ENCODE data around the gene SPTBN5. TPM values are rescaled to one million over a fixed set of nuclear protein-coding genes. Genes with fewer than 3 reads are reported as not detected.

Gene SPTBN5
- total RNA-seq, 1 donor from 2014 or later: 0.17 TPM

DNA sequence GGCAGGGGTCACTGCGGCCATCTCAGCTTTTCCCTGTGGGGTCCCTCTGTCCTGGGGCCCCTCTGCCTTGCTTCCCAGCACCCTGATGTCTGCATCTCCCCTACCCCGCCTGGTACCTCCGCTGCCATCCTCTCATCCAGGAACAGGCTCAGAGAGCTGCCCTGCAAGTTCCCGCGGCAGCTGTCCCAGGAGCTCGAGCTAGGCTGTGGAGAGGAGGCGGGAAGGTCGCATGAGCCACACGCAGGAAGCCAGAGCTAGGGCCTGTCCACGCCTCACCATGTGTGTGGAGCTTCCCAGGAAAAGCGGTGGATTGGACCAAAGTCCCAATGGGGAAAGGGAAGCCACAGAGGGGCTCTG is 42.7 kb downstream of the SPTBN5 start:
- peaks cover 18% of the 10 kb centered on the region for H3K27me3 ChIP-seq (ENCODE audit: control insufficient read depth, insufficient read depth, low read length)
- H3K36me3 ChIP-seq (ENCODE audit: control insufficient read depth, insufficient read depth, low read length): no peaks in the 10 kb centered on the region
- DNase-seq (ENCODE audit: low read depth): no peak
- no peak overlapping the region for H3K4me3 ChIP-seq (ENCODE audit: low read depth, low read length)
- TF ChIP-seq, protein P1, sequence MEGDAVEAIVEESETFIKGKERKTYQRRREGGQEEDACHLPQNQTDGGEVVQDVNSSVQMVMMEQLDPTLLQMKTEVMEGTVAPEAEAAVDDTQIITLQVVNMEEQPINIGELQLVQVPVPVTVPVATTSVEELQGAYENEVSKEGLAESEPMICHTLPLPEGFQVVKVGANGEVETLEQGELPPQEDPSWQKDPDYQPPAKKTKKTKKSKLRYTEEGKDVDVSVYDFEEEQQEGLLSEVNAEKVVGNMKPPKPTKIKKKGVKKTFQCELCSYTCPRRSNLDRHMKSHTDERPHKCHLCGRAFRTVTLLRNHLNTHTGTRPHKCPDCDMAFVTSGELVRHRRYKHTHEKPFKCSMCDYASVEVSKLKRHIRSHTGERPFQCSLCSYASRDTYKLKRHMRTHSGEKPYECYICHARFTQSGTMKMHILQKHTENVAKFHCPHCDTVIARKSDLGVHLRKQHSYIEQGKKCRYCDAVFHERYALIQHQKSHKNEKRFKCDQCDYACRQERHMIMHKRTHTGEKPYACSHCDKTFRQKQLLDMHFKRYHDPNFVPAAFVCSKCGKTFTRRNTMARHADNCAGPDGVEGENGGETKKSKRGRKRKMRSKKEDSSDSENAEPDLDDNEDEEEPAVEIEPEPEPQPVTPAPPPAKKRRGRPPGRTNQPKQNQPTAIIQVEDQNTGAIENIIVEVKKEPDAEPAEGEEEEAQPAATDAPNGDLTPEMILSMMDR (IDR thresholded peaks at IDR 0.05; ENCODE audit: insufficient read depth, low read length, poor library complexity, severe bottlenecking): no peak

DNA sequence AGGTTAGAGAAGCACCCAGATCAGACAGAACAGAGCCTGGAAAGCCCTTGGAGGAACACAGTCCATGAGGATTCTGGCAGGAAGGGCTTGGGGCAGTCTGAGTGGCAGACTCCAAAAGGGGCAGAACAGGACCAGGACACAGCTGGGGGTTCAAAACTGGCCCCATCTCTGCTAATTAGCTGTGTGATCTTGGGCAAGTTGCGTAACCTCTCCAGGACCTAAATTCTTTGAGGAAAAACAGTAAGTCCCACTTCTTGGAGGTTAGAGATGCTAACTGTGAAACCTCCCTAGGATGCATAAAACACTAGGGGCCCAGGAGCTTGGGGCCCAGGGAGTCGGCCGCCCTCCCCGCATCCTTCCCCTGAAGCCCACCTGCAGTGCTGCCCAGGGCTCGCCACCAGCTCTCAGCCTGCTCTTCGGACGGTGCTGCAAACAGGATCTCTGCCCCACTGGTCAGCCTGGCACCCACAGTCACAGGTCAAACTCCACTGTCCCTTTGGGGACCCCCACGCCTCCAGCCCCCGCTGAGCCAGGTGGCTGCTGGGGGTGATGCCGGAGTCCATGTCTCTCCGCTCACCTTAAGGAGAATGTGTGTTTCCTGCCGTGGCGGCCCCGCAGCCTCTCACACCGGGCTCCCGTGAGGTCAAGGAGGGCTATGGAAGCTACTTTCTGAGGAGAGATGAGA is 43.2 kb downstream of the SPTBN5 start:
- H3K36me3 ChIP-seq (ENCODE audit: control insufficient read depth, insufficient read depth, low read length): no peaks in the 10 kb centered on the region
- no peak for DNase-seq (ENCODE audit: low read depth)
- H3K27me3 ChIP-seq (ENCODE audit: control insufficient read depth, insufficient read depth, low read length): peaks cover 17% of the 10 kb centered on the region
- no peak overlapping the region for H3K4me3 ChIP-seq (ENCODE audit: low read depth, low read length)
- TF ChIP-seq, protein P1 (IDR thresholded peaks at IDR 0.05; ENCODE audit: insufficient read depth, low read length, poor library complexity, severe bottlenecking): no peak

DNA sequence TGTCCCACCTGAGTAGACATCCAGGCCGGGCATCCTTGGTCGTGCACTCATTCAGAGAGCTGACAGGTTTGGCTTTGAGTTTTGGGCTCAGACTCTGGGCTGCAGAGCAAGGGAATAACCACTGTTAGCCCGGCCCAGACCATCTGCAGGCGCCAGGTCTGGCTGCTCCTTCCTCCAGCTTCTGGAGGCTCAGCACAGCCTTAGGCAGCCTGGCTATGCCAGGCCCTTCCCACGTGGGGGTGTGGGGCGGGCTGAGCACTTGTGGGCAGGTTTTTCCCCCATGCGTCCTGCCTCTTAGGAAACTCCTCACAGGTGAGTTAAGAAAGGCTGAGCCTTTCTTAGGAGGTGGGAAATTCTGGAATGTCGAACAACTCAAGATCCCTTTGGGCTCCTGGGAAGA is 44.0 kb downstream of the SPTBN5 start:
- Histone ChIP-seq H3K36me3 (ENCODE audit: control insufficient read depth, insufficient read depth, low read length) (no peaks in the 10 kb centered on the region), H3K4me3 (ENCODE audit: low read depth, low read length) (no peak overlapping the region), H3K27me3 (ENCODE audit: control insufficient read depth, insufficient read depth, low read length) (peaks cover 13% of the 10 kb centered on the region)
- DNase-seq (ENCODE audit: low read depth): no peak
- TF ChIP-seq, protein P1 (IDR thresholded peaks at IDR 0.05; ENCODE audit: insufficient read depth, low read length, poor library complexity, severe bottlenecking): no peak

DNA sequence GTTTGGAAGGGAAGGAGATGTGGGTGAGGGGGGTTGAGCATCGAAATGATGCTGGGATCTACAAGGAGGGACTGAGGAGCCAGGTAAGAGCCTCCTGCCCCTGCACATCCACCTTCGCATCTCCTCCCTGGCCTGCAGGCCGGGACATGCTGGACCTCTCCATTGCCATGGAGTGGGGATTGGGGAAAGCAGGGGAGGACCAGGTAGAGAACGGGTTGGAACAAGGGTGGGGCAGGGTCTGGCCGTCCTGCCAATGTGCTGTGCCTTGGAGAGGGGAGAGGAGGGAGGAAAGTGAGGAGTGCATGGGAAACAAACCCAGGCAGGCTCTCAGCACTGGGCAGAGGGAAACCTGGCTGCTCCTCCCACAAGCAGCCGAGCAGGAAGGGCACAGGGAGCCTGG is 44.6 kb downstream of the SPTBN5 start:
- no peaks in the 10 kb centered on the region for H3K36me3 ChIP-seq (ENCODE audit: control insufficient read depth, insufficient read depth, low read length)
- H3K27me3 ChIP-seq (ENCODE audit: control insufficient read depth, insufficient read depth, low read length): peaks cover 13% of the 10 kb centered on the region
- DNase-seq (ENCODE audit: low read depth): no peak
- no peak overlapping the region for H3K4me3 ChIP-seq (ENCODE audit: low read depth, low read length)
- TF ChIP-seq, protein P1 (IDR thresholded peaks at IDR 0.05; ENCODE audit: insufficient read depth, low read length, poor library complexity, severe bottlenecking): no peak

DNA sequence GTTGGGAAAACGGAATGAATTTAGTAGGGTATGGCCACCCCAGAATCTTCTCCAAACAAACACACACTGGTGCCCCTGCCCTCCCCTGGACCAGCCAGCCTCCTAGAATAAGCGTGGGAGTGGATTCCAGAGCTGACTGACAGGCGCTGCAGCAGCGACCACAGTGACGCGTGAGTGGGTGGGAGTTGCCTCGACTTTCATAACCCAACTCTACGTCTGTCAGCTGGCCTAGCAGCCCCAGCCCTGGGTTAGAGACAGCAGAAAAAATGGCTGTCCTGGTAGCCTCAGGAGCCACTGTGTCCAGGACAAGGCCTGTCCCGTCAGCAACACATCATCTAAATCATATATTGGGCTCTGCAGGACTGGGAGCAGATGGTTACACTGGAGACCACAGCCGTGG is 45.2 kb downstream of the SPTBN5 start:
- no peak for DNase-seq (ENCODE audit: low read depth)
- Histone ChIP-seq H3K36me3 (ENCODE audit: control insufficient read depth, insufficient read depth, low read length) (no peaks in the 10 kb centered on the region), H3K4me3 (ENCODE audit: low read depth, low read length) (no peak overlapping the region), H3K27me3 (ENCODE audit: control insufficient read depth, insufficient read depth, low read length) (peaks cover 13% of the 10 kb centered on the region)
- TF ChIP-seq, protein P1 (IDR thresholded peaks at IDR 0.05; ENCODE audit: insufficient read depth, low read length, poor library complexity, severe bottlenecking): no peak

DNA sequence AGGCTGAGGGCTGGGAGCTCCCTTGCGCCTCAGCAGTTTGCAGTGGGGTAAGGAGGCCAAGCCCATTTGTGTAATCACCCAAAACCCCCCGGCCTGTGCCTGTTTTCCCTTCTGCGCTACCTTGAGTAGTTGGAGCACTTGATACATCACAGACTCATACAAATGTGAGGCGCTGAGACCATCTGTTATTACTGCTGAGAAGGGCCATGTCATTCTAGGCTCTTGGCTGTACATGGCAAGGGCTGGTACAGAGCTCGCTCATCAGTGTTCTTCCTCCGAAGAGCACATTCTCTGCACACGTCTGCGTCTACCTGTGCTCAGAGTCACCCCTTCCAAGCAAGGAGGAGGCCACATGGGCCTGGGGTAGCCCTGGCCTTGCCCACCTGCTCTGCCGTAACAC is 45.9 kb downstream of the SPTBN5 start:
- TF ChIP-seq, protein P1 (IDR thresholded peaks at IDR 0.05; ENCODE audit: insufficient read depth, low read length, poor library complexity, severe bottlenecking): no peak

More for the DNA sequence above, 45.9 kb downstream of the SPTBN5 start:
- no peak for DNase-seq (ENCODE audit: low read depth)
- H3K4me3 ChIP-seq (ENCODE audit: low read depth, low read length): no peak overlapping the region
- peaks cover 7% of the 10 kb centered on the region for H3K27me3 ChIP-seq (ENCODE audit: control insufficient read depth, insufficient read depth, low read length)
- no peaks in the 10 kb centered on the region for H3K36me3 ChIP-seq (ENCODE audit: control insufficient read depth, insufficient read depth, low read length)
